PFSK-1 (cell line): ENCODE data around the gene GOLGA6A.

Experiments used
- SIN3A ChIP-seq: IDR thresholded peaks from 2 replicates; pipeline ENCODE4 v1.6.1; 2012; ENCODE audit warnings: mild to moderate bottlenecking, low read length, moderate library complexity, borderline replicate concordance; ENCODE audit not compliant: insufficient read depth
- TF ChIP-seq, protein P1 (sequence below), 2 experiments: IDR thresholded peaks; 2 replicates each; pipeline versions ENCODE4 v1.6.1 to v1.8.0; 2011 to 2012; ENCODE audit warnings: low read depth in 2 of 2, low read length in 2 of 2, control low read depth in 1 of 2, inconsistent platforms in 1 of 2, mild to moderate bottlenecking in 1 of 2, moderate library complexity in 1 of 2; ENCODE audit not compliant: insufficient read depth in 1 of 2

DNA sequence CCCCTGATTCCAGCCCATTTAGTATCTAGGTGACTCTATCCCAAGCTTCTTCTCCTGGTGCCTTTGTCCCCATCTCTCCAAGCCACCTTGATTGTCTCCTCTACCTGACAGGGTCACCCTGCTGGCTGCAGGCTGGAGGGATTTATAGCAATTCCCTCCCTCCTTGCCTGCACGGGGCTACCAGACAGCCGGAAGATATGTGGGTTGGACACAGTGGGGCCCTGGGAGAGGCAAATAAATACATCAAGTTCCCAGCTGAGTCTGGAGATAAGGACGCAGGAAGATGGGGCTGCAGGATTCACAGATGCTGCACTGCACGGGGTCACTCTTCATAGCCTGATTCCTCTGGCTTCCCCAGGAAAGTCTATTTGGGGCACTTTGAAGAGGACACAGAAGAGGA, 38.7 kb upstream of the GOLGA6A start:
- TF ChIP-seq, protein P1, sequence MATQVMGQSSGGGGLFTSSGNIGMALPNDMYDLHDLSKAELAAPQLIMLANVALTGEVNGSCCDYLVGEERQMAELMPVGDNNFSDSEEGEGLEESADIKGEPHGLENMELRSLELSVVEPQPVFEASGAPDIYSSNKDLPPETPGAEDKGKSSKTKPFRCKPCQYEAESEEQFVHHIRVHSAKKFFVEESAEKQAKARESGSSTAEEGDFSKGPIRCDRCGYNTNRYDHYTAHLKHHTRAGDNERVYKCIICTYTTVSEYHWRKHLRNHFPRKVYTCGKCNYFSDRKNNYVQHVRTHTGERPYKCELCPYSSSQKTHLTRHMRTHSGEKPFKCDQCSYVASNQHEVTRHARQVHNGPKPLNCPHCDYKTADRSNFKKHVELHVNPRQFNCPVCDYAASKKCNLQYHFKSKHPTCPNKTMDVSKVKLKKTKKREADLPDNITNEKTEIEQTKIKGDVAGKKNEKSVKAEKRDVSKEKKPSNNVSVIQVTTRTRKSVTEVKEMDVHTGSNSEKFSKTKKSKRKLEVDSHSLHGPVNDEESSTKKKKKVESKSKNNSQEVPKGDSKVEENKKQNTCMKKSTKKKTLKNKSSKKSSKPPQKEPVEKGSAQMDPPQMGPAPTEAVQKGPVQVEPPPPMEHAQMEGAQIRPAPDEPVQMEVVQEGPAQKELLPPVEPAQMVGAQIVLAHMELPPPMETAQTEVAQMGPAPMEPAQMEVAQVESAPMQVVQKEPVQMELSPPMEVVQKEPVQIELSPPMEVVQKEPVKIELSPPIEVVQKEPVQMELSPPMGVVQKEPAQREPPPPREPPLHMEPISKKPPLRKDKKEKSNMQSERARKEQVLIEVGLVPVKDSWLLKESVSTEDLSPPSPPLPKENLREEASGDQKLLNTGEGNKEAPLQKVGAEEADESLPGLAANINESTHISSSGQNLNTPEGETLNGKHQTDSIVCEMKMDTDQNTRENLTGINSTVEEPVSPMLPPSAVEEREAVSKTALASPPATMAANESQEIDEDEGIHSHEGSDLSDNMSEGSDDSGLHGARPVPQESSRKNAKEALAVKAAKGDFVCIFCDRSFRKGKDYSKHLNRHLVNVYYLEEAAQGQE (IDR thresholded peaks at IDR 0.05; ENCODE audit: insufficient read depth in 1 of 2, low read depth in 2 of 2, low read length in 2 of 2) = no peak
- TF ChIP-seq SIN3A = no peak
